Stimulated activated CD4-positive, alpha-beta T cell treated with anti-CD3 and anti-CD28 coated beads, Interleukin-1b, Interleukin-23, amount 100 ng/mL, for 48 hours (primary cell): ENCODE measurements around the gene ACTL8.

Experiments used
- DNase-seq: peaks from one replicate; pipeline ENCODE4 v3.0.0-alpha.2; 2020

The ACTL8 gene

DNA sequence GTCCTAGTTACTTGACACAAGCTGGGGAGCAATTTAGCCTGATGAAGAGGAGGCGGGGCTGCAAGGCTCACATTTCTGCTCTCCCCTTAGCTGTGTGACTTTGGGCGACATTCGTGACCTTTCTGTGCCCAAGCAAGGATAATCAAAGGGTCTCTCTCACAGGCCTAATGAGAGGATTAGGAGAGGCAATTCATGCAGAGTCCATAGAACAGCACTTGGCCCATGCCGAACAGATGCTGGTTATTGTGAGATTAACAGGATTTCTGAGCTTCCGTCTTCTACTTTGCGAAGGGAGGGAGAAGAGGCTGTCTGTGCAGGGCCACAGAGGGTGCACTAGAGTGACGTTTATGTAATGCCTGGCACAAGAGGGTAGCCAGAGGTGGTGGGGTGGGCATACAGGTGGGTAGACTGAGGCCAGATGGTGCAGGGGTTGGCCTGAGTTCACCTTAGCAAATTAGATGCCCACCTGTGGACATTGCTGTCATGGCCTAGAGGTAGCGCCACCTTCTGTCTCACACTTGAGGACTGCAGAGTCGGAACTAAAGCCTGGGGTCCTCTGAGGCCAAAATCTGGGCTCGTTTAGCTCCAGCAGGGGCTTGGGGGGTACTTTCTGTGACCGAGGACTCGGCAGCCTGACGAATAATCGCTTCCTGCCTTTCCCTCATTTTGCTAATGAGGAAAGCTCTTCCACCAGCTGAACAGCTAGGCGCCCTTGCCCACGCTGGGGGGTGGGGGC lies 18.6 kb downstream of the ACTL8 start:
- no peak for DNase-seq

DNA sequence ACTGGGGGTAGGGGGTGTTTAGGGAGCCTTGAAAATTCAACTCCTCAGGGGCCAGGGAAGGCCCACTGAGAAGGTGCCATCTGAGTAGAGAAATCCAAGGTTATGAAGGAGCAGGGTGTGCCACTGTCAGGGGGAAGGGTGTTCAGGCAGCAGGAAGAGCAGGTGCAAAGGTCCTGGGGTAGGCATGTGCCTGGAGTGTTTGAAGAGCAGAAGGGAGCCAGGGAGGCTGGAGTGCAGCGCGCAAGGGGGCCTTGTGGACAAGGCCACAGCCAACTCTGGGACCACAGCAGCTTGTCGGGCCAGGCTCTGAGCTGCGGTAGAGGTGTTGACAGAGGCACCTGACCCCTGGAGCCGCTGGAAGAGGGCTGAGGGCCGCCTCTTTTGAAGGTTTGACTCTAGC lies 19.3 kb downstream of the ACTL8 start:
- DNase-seq = no peak

DNA sequence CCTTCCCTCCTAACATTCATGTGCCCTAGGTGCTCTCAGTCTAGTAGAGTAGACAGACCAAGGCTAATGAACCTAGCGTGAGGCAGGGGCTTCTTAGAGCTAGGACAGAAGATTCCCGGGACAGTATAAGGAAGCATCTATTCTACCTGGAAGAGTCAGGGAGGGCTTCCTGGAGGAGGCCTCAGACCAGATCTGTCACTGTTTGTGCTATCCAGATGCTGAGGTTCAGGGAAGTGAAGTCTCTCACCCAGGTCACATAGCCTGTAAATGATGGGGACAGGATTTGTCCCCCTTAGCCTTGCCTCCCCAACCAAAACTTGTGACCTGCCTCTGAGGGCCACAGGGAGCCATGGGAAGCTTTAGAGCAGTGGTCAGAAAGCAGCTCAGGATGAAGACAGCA lies 20.7 kb downstream of the ACTL8 start:
- no peak for DNase-seq

DNA sequence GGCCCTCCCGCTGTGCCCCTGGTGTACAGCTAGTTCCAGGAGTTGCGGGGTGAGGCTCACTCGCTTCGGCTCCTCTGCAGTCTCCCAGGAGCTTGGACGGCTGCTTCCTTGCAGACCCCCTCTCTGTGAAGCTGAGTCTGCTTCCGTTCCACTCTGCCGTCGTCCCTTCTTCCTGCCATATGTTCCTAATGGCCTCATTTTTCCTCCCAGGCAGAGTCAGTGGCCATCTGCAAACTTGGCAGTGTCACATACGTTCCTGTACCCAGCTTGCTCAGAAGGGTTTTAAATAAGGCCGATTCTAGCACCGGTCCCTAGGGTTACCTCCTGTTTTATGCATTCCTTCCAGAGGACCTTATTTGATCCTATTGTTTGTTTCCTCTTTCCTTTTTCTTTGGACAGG lies 21.3 kb downstream of the ACTL8 start:
- DNase-seq = no peak

DNA sequence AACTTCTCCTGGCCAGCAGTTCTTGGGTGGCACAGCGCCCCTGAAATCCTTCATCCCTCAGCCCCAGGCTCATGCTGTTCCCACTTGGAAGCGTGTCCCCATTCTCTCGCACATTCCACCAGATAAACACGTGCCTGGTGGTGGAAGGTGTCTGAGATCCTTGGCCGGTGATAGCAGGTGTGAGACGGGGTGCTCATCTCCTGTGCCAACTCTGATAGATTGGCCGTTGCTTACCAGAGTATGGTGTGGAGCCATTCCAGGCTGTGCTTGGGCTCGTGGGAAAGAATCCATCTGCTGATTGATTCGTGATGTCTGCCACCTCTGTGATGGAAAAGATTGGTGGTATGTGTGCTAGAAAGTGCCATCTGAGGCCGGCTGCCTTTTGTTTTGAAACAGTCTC lies 22.2 kb downstream of the ACTL8 start:
- no peak for DNase-seq

DNA sequence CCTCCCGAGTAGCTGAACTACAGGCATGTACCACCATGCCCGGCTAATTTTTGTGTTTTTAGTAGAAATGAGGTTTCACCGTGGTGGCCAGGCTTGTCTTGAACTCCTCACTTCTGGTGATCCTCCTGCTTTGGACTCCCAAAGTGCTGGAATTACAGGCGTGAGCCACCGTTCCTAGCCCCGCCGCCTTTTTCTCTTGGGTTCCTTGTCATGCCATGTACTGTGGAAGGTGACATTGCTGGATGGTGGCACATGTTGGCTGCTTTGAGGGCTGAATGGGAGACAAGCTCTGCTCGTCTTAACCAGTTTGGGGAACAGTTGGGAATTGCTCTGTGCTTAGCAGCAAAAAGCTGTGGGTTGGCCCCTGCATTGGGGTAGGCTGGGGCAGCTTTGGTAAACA lies 22.7 kb downstream of the ACTL8 start:
- DNase-seq = no peak

DNA sequence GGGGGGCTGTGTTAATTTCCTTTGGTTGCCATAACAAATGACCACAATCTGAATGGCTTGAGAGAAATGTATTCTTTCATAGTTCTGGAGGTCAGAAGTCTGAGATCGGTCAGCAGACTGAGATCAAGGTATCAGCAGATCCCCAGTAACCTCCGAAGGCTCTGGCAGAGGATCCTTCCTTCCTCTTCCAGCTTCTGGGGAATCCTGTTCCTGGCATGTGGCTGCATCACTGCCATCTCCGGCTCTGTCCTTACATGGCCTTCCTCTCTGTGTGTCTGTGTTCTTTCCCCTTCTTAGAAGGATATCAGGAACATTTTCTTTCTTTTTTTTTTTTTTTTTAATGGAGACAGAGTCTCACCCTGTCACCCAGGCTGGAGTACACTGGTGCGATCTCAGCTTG lies 25.8 kb downstream of the ACTL8 start:
- no peak for DNase-seq

DNA sequence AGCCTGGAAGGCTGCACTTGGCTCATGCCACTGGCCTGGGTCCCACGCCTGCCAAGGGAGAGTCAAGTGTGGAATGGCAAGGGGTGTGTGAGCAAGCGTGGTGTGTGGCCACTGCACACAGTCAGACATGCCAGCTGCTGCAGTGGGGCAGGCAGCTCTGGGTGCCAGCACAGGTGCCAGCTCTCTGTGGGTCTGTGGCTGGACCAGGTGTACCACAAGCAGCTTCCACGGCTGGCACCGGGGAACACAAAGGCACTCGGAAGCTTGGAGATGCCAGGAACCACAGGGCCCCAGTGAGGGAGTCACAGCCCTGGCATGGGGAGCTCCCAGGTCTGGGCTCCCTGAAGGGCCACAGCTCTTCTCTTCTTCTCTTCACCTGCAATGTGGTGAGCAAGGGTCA lies 34.8 kb downstream of the ACTL8 start:
- DNase-seq = no peak

DNA sequence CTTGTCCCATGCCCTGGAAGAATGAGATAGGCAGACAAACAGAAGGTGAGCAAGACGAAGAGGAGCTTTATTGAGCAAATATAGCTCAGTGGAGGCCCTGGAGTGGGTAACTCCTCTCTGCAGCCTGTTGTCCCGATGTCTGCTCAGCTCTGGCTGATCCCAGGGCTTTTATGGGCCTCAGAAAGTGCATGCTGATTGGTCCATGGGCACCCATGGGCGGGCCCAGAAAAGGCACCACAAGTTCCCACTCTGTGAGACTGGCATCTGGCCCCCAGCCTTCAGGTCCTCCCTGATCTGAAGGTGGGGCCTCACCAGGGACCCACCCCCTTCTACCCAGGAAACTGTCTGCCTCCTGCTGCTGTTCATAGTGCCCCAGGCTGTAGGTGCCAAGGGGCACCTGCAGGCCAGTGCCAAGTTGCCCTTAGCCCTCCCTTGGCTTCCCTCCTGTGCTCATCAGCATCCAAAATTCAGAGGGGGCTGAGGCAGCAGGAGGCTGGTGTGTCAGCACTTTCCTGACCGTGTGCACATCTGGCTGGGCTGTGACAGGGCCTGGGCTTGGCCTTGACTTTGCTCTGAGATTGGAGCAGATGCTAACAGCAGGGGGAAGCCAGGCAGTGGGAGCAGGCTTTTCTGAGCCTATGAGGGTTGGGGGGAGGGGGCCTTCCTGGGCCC lies 35.4 kb downstream of the ACTL8 start:
- DNase-seq = no peak

DNA sequence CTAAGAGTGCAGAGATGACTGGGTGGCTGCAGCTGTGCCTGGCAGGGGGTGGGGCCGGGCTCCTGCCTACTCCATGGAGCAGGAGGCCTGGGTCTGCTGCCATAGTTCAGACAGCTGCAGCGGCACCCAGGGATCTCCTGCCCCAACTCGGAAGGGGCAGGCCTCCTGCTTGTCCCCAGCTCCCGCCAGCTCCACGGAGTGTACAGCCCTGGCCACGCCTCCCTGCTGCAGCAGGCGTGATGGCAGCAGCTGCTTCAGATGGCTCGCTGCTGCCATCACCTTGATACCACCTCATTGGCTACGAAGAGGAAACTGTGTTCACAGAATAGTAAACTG lies 35.9 kb downstream of the ACTL8 start:
- DNase-seq = no peak

DNA sequence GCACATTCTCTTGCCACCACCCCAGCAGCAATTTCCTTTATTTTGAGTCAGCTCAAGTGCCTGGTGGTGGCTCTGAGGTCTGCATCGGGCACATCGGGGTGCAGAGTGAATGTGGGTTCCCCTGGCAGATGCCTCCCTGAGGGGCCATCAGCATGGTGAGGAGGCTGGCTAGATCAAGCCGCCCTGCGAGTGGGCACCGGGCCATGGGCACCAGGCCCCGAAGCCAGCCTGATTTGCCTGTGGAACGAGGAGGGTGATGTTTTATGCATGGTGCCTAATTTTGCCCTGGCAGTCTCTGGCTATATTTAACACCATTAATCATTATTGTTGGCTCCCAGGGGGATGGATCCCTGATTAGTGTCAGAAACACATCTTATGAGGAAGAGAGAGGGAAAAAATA lies 36.3 kb downstream of the ACTL8 start:
- no peak for DNase-seq

DNA sequence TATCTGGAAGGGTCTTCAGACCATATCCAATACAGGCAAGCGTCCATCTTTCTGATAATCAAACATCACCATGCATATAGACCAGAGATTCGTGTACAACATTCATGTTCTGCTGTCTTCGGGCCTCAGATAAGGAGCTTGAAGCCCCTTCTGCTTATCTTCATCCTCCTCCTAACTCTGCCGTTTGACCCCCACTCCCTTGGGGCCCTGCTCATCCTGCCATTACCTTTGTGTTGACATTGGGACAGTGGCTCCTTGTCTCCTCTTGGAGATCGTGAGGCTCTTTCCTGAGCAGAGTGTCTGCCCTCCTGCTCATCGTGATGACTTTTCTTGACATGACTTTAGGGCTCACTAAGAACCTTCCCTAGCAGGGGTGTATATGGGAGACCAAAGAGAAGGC lies 37.3 kb downstream of the ACTL8 start:
- no peak for DNase-seq

DNA sequence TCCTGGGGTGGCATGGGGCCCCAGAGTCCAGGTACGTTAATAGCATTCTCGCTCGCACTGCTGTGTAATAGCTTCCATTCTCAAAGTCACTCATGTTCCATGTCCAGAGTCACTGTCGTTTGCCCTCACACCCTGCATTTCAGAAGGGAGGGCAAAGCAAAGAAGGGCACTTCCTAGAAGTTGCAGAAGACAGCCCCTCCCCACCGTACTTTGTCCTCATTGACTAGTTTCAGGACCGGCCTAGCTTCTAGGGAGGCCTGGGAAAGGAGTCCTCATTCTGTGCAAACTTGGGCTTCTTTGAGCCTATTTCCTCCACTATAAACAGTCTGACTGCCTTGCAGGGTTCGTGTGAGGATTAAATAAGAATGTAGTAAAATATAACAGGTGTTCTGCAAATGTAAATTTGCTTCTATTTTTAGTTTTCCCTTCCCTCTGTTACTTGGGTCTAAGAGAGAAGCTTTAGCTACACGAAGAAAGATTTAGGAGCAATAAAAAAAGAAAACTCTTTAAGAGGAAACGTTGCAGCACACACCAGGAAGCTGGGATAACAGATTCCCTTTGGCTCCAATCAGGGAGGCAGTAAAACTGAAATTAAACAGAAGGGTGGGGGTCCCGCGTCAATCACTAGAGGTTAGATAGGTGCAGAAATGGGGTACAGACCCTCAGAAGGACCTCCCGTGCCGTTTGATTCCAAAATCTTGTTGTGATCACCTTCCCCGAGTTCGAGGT lies 40.1 kb downstream of the ACTL8 start:
- DNase-seq = no peak

DNA sequence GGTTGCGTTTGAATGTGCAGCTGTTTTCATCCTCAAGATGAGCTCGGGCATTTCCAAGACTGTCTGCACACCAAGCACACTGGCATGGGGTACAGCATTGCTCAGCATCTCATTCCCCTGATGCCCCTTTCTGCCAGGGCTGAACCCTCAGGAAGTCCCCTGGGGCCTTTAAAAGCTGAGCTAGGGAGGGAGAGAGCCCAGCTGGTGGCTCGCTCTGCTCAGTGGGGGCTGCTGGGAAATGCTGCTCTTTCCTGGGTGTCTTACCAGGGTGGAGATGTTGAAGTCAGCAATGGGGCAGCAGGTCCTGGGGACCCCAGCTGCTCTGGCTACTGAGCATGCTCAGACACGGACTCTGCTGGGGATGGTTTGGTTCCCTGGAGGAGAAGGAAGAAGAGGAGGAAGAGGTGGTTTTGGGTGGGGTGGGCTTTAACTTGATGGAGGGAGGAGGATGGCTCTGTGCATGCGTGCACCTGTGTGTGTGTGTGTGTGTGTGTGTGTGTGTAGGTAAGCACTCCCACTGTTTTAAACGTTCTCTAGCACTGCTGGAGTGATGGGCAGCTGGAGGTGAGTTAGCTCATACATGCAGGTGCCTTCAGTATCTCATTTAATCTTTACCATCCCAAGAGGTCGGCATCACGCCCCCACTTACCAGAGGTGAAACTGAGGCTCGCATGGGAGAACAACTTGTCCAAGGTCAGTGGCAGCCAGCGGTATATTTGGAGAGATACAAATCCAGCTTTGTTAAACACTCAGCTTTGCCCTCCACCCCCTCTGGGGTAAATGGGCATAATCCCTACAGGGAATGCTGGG lies 40.9 kb downstream of the ACTL8 start:
- DNase-seq = no peak

DNA sequence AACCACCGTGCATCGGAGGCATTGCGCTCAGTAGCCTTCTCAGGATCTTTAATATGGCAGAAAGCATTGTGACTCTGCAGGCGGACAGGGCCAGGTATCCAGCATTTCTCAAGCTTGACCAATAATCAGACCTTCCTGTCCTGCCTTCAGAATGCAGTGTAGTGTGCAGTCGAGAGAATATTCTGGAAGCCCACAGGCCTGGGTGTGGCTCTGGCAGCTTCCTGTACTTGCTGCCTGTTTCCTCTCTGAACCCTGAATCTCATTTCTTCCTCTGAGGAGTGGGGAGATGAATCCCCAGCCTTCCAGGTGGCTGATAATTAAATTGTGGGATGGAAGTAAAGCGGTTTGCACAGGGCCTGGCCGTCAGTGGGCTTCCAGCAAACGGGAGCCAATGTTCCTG lies 42.3 kb downstream of the ACTL8 start:
- no peak for DNase-seq

DNA sequence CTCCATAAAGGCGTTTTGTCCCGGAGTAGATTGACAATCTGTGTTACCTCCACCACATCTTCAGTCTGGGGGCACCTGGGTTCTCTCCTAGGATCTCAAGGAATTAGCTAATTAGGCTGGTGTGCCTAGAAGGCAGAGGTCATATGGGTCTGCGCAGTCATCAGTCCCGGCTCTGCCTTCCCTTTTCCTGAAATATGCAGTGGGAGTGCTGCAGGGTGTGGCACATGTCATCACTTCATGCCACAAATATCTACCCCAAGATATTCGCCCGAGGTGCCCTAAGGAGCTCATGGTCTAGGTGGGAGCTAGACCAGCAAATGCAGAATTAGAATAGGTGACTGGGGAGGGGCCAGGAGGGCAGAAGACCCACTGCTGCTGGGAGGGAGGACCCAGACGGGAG lies 42.9 kb downstream of the ACTL8 start:
- no peak for DNase-seq

DNA sequence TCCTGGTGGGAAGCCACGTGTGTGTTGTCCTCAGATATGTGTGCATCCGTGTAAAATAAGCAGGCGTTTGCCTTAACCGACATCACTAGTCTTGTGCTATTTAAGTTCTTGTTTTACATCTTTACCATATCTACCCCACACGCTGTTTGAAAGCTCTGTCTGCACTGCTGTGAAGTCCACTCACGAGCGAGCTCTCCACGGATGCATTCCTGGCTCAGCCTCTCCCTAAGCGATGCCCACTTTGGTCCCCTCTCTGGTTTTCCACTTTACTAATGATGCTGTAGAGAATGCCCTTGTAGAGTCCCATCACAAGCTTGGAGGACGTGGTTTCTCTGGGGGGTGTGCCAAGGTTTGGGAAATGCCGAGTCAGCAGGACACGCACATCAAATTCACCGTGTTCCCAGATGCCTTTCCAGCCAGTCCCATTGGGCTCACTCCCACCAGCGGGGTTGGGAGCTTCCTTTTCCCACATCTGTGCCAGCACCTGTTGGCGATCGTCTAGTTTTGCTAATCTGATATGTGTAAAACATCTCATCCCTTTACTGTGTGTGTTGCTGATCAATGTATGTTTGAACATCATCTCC lies 43.8 kb downstream of the ACTL8 start:
- DNase-seq = no peak

DNA sequence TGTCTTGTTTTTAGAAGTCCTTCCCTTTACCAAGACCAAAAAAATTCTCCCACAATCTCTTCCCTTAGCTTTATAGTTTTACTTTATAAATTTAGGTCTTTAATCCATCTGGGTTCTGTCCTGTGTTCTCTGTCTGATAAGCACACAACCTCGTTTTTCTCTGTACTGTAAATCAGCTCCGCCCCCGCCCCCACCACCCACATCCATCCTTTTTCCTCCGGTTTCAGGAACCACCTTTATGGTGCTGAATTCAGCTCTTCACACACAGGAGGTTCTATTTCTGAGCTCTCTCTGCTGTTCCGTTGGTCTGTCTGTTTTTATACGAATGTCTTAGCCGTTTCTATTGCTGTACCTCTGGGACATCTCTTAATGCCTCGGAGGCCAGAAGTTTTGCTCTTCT lies 44.5 kb downstream of the ACTL8 start:
- DNase-seq = no peak

DNA sequence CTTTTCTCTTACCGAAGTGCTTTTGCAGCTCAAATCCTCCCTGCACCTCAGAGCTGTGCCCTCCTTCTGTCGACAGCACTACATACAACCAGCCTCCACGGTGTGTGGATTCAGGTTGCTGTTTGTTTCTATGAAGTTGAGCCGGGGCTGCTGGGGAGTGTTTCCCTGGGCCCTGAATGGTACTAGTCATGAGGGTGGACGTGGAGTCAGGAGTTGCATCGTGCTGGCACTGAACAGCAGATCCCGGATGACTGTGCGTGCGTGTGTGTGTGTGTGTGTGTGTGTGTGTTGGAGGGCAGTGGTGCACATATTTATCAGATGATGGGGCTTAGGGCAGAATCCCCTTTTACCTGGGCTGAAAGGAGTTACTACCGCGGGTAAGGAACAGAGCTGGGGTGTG lies 47.0 kb downstream of the ACTL8 start:
- no peak for DNase-seq

DNA sequence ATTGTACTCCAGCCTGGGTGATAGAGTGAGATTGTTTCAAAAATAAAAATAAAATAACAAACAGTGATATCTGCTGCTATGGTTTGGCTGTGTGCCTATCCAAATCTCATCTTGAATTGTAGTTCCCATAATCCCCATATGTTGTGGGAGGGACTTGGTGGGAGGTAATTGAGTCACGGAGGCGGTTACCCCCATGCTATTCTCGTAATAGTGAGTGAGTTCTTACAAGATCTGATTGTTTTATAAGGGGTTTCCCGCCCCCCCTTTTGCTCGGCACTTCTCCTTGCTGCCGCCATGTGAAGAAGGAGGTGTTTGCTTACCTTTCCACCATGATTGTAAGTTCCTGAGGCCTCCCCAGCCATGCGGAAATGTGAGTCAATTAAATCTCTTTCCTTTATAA lies 47.8 kb downstream of the ACTL8 start:
- DNase-seq = no peak

DNA sequence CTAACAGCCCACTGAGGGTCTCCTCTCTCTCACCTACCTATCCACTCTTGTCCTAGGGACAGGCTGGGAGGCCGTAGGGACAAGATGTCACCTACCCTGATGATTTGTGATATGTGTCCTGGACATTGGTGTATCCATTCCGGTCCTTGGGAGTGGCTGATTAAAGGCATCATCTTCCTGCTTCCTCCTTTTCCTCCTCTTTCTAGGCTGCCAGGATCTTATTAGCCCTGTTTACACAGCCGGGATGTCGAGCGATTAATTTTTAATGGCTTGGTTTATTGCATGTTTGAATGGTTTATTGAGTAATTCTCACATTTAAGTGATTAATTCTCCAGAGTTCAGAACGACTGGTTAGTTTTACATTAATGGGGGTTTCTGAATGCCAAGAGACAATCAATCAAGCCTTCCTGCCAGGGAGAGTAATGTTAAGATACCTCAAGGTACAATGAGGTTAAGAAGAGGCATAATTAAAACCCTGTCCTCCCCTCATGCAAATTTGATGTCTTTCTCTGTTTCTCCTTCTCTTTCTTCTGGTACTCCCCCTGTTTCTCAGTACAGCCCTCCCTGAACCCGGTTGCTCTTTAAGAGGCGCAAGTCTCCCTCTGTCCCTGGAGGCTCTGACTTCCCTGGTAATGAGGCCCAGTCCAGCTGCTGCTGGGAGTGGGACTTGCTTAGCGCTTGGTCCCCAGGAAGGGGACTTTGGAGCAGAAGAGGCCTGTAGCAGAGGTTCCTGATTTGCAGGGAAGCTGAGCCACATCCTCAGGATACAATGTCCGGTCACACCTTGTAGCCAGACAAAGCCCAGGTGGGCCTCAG lies 50.9 kb downstream of the ACTL8 start:
- DNase-seq = no peak

DNA sequence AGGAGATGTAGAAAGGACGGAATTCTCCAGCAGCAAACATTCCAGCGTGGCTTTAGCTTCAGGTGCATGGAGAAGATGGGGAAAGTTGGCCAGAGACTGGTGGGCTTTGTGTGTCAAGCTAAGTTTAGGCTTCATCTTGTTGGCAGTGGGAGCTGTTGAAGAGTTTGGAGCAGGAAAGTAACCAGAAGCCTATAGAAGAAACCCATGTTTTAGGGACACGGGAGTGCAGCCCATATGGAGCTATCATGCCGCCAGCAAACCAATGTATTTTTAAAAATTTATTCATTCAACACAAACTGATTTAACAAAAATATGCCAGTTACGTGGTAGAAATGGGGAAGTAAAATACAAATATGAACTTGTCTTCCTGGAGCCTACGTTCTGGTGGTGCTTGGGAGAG lies 53.7 kb downstream of the ACTL8 start:
- no peak for DNase-seq
